Renal pelvis (tissue), 12 donors: ENCODE results near the gene CNTNAP1. TPM values are rescaled to one million over a fixed set of nuclear protein-coding genes. Genes with fewer than 3 reads are reported as not detected.
"Not testable (repeated sequence)": the region's sequence is repeated elsewhere in the genome, so short reads cannot be mapped to it uniquely, and the experiment has no call there.

ENCODE experiments used
- DNase-seq: peaks from one replicate; pipeline ENCODE4 v3.0.0-alpha.2; 2013
- long read RNA-seq, 16 experiments: transcript quantifications; one replicate each; lab custom pipeline, GENCODE V29; 2026
- polyA plus RNA-seq, 3 donors: library from polyadenylated mRNA; unstranded; fragments of 120-200 nt; gene quantifications; one replicate each; pipeline ENCODE4 v1.2.1, GENCODE V29; 2013; ENCODE audit not compliant: insufficient read length in 3 of 3

Gene CNTNAP1
- polyA plus RNA-seq: 1 to 10 TPM; 8.7 to 9.5 (median 9.4) TPM
- long read RNA-seq, donor 1: 0 reads
- long read RNA-seq, donor 2: 0 reads
- long read RNA-seq, donor 3, partial matches to known transcripts: 0 of 1 reads
- long read RNA-seq, donor 3, other reads (novel, unspliced or antisense): 0 of 1 reads
- long read RNA-seq, donor 4: 0 reads
- long read RNA-seq, donor 5: 0 reads
- long read RNA-seq, donor 6: 0 reads
- long read RNA-seq, donor 7, partial matches to known transcripts: 5 of 5 reads
- long read RNA-seq, donor 7, other reads (novel, unspliced or antisense): 0 of 5 reads
- long read RNA-seq, donor 8: 0 reads
- long read RNA-seq, donor 9, partial matches to known transcripts: 5 of 6 reads
- long read RNA-seq, donor 9, other reads (novel, unspliced or antisense): 0 of 6 reads
- long read RNA-seq, donor 10: 0 reads
- long read RNA-seq, donor 11: 0 reads
- long read RNA-seq, donor 12: 0 reads
- long read RNA-seq, donor 13: 0 reads
- long read RNA-seq, donor 14: 0 reads
- long read RNA-seq, donor 15: 0 reads
- long read RNA-seq, donor 16: 0 reads

GRCh38 chr17:42681976-42682721 lies at the start of gene CNTNAP1:
Gene CNTNAP1 (plus strand): TSS chr17:42682531. CDS start chr17:42682830, 299 bp downstream.
- no peak for DNase-seq

DNA sequence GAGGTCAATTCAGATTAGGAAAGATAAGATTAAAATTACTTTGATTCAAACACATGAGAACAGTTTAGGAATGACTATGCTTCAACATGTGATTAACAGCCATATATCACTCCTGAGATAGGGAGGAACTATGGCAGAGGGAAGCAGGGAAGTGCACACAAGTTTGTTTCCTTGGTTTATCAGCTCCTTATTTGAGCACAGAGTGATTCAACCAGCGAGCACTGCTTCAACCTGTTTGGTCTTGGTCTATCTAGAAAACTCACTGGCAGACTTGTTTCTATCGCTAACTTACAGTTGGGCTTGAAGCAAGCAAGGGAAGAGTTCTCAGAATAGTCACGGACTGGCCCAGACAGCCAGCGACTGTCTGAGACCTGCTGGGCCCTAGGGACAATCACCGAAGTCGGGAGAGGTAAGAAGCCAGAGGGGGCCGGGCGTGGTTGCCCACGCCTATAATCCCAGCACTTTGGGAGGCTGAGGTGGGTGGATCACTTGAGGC lies 49.3 kb upstream of the CNTNAP1 start:
- no peak for DNase-seq

DNA sequence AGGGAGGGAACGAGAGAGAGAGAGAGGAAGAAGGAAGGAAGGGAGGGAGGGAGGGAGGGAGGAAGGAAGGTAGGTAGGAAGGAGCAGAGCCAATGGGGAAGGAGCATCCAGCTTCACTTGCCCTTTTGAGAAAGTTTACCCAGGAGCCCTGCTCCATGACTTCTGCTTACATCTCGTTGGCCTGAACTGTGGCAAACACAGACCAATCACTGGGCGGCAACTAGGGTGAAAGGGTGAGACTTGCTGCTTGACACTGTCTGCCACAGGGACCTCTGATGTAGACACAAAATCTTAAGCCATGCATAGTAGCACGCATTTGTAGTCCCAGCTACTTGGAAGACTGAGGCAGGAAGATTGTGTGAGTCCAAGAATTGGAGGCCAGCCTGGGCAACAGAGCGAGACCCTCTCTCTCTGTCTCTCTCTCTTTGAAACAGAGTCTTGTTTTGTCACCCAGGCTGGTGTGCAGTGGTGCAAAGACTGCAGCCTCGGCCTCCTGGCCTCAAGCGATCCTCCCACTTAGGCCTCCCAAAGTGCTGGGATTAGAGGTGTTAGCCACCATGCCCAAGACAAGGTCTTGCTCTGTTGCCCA lies 42.7 kb upstream of the CNTNAP1 start:
- DNase-seq: no peak

- no peak for DNase-seq
Measured at GRCh38 chr17:42640121-42640520, 42.2 kb upstream of the CNTNAP1 start.

DNA sequence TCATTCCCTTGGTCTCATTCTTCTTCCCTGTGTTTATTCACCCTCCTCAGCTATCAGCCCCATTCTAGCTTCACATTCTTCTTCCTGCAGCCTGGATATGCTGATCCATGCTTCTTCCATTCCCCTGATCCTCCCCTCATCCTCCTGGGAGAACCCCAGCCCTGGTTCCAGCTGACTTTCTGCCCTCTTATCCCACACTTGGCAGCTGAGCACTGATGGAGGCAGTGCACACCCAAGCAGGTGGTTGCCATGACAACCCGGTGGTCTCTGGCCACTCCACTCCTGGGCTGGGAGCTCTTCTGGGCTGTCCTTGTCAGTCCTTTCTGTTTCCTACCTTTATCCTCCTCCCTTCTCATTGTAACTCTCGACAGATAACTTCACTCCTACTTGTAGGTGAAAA lies 40.0 kb upstream of the CNTNAP1 start:
- DNase-seq: no peak

GRCh38 chr17:42647778-42648177 lies 34.6 kb upstream of the CNTNAP1 start:
- DNase-seq: no peak

DNA sequence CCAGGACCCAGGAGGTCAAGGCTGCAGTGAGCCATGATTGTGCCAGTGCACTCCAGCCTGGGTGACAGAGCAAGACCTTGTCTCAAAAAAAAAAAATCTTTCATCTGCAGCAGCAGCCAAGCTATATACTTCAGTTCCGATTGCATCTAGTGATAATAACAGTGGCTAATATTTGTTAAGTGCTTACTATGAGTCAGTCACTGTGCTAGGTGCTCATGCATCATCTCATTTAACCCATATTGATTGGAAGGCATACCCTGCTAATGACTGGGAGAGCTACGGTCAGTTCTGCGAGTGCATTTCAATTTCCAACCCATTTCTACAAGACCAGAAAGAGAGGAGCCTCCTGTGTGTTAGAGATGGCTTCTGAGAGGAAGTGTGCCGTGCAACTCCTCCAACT lies 30.9 kb upstream of the CNTNAP1 start:
- no peak for DNase-seq

DNA sequence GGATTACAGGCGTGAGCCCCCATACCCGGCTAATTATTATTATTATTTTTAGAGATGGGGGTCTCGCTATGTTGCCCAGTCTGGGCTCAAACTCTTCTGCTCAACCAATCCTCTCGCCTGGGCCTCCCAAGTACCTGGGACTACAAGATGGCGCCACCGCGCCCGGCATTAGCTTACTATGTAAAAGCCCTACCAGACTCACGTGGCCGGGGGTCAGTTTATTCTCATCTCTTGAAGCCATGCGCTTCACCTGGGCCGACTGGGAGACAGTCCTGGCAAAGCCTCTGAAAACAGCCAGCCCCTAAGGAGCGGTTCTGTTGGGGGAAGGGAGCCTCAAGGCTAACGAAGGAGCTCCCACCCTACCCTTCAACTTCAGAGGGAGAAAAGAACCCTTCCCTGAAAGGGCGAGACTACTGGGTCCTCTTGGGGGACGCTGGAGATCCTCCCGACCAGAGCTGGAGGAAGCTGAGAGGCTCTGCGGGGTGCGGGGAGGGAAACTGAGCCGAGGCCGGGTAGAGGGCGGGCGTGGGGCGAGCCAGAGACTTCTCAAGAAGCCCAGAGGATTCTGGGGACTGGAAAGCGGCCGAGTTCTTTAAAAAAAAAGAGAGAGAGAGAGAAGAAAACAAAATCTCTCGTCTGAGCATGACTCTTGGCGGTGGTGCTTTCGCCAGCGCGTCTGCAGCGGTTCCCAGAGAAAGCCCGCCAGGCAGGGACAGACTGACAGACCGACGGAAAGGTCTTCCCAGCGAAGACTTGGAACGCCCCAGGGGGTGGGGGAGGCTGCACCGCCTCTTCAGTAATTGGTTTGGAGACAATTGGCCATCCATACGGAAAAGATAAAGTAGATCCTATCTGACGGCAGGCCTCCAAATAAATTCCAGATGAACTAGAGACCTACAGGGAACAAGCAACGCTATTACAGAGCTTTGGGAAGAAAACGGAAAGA lies 28.9 kb upstream of the CNTNAP1 start:
- DNase-seq: no peak

DNA sequence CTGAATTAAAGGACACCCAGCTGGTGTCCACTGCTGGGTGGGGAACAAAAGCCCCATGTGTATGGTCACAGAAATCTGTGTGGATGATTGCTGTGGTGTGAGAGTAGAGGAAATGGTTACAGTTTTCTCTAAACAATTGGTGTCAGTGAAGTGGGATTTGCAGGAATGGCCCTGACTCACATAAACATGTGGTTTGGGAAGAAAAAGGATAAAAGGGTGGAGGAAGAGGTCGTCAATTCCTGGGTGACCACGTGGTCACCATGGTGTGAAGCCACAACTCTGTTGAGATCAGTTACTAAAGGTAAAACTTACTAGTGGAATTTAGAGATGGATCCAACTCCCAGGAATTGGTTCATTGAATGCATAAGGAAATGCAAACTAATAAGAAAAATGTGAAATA lies 26.8 kb upstream of the CNTNAP1 start:
- DNase-seq: no peak

DNA sequence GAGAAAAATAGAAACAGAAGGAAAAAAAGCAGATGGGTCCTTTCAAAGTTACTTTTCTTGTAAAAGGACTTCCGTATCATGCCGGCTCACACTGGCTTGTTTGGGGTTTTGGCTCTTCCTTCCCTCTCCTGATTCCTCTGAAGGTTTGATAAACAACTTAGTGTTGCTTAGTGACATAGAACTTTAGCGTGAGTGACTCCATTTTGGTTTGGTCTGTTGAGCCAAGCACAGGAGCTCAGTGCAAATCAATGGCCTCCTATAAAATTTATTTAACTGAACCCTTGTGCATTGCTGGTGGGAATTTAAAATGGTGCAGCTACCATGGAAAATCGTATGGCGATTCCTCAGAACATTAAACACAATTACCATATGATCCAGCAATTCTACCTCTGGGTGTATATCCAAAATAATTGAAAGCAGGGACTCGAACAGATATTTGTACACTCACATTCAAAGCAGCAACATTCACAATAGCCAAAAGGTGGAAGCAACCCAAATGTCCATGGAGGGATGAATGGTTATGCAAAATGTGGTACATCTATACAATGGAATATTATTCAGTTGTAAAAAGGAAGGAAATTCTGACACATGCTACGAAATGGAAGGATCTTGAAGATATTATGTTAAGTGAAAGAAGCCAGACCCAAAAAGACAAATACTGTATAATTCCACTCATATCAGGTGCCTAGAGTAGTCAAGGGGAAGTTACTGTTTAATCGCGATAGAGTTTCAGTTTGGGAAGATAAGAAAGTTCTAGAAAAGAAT lies 24.3 kb upstream of the CNTNAP1 start:
- DNase-seq: no peak

- peak; percentile 92 for DNase-seq
Measured at GRCh38 chr17:42659079-42659931, 23.0 kb upstream of the CNTNAP1 start, which contains the start of gene TUBG2. Gene TUBG2 (plus strand): TSS chr17:42659284. CDS start chr17:42659504, 220 bp downstream.

- not testable (repeated sequence) for DNase-seq
Measured at GRCh38 chr17:42659932-42660274, 22.4 kb upstream of the CNTNAP1 start.

GRCh38 chr17:42660692-42661345 lies 21.5 kb upstream of the CNTNAP1 start:
- DNase-seq: no peak

DNA sequence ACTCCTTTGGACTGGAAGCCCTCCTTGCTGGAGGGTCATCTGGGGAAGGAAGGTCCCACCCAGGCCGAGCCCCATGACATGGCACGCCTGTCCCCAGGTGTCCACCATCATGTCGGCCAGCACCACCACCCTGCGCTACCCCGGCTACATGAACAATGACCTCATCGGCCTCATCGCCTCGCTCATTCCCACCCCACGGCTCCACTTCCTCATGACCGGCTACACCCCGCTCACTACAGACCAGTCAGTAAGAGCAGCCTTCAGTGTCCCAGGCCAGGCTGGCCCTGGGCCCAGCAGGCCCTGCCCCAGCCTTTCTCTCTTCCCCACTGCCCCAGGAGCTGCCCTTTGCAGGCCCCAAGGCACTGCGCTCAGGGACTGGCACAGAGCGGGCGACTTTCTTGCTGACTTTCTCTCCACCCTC lies 16.7 kb upstream of the CNTNAP1 start:
- no peak for DNase-seq

DNA sequence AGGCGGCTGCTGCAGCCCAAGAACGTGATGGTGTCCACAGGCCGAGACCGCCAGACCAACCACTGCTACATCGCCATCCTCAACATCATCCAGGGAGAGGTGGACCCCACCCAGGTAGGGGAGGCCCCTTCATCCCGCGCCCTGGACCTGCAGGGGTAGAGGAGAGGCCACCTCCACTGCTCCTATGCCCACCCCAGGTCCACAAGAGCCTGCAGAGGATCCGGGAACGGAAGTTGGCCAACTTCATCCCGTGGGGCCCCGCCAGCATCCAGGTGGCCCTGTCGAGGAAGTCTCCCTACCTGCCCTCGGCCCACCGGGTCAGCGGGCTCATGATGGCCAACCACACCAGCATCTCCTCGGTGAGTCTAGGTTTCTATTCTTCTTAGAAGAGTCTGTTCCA lies 16.2 kb upstream of the CNTNAP1 start:
- DNase-seq: not testable (repeated sequence)

DNA sequence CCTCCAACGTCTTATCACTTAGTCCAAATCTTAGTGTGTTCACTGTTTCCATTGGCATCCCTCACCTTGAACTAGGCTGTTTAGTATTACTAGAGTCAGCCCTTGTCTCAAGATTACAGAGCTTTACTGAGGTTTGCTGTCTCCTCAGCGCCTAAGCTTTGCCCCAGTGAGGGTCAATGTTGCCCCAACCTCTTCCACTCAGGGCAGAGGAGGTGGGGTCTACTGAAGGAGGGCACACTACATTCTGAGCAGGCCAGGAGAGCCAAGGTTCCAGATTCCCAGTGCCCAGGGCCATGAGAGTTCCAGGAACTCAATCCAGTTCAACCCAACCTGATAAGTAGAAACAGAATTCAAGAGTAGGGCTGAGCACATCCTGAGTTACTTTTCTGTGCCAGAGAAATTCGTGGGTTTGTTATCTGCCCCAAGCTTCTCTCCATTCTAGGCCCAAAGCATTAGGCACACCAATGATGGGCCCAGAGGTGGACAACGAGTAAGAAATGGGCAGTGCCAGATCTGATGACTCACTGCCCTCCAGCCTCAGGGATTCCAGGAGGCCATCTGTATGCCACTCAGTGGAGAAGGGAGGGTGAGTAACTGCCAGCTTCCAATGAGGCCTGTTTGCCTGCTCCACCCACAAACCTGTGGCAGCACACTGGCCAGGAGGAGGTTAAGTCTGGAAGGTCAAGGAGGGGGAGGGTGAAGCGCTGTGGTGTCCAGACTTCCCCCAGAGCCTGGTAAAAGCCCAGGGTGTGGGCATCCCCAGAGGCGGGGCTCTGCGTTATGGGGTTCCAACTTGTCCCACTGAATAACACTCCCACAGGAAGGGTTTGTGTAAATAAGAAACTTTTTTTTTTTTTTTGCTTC lies 15.0 kb upstream of the CNTNAP1 start:
- no peak for DNase-seq

DNA sequence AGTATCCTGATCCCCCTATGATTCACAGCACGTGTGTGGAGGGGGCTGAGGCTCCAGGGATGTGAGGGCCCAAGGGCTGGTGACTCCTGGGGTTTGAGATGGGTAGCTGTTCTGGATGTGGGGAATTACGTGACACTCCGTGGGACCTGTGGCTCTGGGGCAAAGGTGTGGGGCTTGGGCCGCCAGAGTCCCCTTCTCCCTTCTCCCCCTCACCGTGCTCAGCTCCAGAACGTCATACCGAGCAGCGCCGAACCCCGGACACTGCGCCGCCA lies 12.7 kb upstream of the CNTNAP1 start:
- DNase-seq: no peak
